Fibroblast of peridontal ligament (primary cell): ENCODE results near the gene ATP5F1A.
A peak's percentile ranks its signal among the peaks of the same experiment; 100 is the strongest.
"Not testable (repeated sequence)": the region's sequence is repeated elsewhere in the genome, so short reads cannot be mapped to it uniquely, and the experiment has no call there.

ENCODE experiments used
- DNase-seq: peaks from one replicate; pipeline ENCODE4 v3.0.0-alpha.2; 2010; ENCODE audit errors: extremely low read depth

The ATP5F1A gene

DNA sequence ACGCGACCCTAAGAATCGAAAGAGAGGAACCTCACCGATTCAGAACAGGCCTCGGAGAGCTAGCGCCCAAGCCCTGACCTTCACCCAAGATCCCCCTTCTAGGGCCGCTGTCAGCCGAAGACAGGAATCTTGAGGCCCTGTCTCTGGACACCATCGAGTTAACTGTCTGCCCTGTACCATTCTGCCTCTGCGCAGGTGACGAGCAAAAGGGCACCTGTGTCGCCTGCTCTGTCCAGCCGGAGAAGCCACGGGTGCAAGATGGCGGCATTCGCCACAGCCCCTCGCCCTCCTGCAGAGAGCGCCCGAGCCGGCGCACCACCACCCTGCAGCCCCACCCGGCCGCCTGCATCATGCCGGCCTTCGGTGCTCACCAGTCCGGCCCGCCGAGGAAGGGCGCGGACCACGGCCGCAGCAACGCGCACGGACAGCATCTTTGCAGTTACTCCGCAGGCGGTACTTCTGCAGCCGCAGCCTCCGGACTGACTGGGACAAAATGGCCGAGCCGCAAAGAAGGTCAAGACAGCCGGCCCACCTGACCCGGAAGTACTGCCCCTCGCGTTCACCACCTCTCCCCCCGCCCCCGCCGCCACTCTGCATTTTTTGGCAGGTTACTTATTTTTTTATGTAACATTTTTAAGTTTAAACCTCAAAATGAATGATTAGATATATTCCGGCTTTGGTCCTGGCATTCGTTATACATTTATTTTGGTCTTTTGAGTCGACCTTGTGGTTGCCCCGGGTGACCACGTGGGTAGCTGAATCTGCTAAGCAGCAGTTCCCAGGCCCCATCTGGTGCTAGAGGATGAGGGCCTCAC is at the start of gene ATP5F1A:
Gene ATP5F1A (minus strand): TSS at position 496 of the 815 bp plus-strand sequence. CDS start 65 bp downstream, at position 431.
- DNase-seq: peak; percentile 72

DNA sequence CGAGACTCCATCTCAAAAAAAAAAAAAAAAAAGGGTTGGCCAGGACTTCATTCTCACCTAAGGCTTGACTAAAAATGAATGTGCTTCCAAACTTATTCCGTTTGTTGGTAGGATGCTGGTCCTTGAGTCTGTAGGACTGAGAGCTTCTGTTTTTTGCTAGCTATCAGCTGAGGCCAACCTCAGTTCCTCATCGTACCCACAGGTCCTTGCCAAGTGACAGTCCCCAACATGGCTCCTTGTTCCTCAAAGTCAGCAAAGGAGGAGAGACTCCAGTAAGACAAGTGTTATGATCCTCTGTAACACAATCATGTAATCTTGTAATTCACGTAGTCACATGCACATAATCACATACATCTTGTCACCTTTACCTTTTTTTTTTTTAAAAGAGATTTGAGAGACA is 43.1 kb upstream of the ATP5F1A start:
- DNase-seq: no peak

DNA sequence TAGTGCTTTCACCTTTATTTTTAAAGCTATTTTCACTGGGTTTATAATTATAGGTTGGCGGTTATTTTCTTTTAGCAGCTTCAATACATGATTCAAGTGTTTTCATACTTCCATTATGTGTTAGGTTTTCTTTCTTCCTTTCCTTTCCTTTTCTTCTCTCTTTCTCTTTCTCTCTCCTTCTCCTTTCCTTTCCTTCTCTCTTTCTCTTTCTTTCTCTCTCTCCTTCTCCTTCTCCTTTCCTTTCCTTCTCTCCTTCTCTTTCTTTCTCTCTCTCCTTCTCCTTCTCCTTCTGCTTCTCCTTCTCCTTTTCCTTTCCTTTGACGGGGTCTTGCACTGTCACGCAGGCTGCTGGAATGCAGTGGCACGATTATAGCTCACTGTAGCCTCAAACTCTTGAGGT is 42.1 kb upstream of the ATP5F1A start:
- DNase-seq: no peak

DNA sequence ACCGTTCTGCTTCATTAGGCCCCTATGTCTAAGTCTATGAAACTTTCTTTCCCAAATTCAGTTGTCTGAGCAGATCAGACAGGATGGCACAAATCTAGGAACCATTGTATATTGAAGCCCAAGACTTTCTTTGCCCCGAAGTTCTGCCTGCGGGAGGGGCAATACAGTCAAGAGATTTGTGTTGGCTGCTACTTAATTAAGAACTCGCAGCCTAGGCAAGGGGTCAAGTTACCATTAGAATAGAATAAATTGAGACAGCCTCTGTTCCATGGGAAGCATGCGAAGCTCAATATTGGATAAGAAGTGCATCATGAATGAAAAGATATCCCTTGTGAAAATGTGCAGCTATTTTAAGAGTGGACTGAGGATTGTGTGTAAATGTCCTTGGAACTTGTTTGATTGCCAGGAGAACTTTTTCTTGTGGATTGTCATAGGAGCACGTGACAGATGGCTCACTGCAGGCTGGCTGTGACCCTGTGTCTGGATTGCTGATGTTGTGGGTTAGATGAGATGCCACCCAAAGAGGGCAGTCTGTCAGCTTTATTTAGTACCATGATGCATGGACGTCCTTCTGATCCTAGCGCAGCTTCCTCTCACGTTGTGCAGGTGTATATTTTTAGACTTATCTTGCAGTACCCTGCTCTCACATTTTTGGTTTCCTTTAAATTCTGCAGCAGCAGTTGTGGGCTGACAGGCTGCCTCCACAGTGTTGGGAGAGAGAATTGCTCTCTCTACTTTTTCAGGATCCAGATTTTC is 37.0 kb upstream of the ATP5F1A start:
- no peak for DNase-seq

DNA sequence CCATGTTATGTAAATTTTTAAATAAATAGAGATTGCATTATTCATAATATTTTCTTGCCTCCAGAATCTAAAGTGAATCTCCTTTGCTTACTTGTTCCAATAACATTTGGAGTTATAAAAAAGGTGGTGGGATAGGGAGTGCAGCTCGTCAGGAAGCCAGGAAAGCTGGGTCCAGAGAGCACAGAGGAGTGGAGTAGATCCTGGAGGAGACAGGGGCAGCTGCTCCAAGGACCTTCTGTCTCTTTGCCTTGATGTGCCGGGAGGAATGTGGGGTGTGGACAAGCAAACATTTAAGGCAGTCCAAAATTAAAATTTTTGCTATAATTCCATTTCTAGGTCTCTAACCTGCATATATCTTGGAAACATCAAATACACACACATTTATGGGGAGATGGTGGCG is 35.4 kb upstream of the ATP5F1A start:
- DNase-seq: no peak

DNA sequence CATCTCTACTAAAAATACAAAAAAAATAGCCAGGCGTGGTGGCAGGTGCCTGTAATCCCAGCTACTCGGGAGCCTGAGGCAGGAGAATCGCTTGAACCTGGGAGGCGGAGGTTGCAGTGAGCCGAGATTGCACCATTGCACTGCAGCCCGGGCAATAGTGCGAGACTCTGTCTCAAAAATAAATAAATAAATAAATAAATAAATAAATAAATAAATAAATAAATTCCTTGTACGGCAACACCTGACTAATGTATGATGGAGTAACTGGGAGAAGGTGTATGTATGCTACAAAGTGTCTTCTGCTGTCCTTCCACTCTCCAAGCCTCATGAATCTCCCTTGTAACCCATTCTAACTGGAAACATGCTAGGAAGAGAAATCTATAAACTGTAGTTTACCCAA is 32.5 kb upstream of the ATP5F1A start:
- DNase-seq: not testable (repeated sequence)

DNA sequence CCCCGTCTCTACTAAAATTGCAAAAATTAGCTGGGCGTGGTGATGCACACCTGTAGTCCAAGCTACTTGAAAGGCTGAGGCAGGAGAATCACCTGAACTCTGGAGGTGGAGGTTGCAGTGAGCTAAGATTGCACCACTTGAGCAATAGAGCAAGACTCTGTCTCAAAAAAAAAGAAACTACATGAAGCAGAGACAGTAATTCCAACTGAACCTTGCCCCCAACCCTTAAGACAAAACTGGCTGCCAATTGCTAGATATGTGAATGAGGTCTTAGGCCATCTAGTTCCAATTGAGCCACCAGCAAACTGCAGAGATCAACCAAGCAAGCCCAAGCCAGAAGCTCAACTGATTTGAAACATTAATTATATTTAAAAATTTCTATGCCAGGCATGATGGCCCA is 32.0 kb upstream of the ATP5F1A start:
- no peak for DNase-seq

DNA sequence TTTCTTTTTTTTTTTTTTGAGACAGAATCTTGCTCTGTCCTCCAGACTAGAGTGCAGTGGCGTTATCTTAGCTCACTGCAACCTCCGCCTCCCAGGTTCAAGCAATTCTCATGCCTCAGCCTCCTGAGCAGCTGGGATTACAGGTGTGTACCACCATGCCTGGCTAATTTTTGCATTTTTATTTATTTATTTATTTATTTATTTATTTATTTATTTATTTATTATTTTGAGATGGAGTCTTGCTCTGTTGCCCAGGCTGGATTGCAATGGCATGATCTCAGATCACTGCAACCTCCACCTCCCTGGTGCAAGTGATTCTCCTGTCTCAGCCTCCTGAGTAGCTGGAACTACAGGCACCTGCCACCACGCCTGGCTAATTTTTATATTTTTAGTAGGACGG is 28.5 kb upstream of the ATP5F1A start:
- not testable (repeated sequence) for DNase-seq

DNA sequence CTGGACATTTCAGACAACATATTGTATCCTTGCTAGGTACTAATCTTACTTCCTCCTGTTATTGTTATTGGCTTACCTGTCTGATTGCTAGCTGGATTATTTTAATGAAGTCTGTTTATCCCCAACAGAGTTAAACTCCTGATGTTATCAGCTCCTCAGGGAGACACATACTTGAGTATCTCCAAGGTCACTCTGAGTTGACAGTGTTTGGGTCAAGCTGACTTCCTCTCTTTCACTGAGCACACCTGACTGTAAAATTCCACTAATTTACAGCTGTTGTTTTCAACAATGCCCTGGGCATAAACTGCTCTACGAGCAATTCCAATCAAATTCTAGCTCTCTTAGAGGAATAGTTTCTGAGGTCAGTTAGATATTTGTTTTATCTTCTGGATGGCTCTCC is 15.7 kb upstream of the ATP5F1A start:
- DNase-seq: no peak

DNA sequence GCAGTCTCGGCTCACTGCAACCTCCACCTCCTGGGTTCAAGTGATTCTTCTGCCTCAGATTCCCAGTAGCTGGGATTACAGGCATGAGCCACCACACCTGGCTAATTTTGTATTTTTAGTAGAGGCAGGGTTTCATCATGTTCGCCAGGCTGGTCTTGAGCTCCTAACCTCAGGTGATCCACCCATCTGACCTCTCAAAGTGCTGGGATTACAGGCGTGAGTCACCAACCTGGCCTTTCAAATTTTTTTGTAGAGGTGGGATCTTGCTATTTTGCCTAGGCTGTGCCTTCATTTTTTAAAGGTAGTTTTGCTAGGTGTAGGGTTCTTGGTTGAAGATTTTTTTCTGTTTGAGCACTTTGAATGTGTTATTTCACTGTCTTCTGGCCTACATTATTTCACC is 12.3 kb upstream of the ATP5F1A start:
- DNase-seq: no peak

DNA sequence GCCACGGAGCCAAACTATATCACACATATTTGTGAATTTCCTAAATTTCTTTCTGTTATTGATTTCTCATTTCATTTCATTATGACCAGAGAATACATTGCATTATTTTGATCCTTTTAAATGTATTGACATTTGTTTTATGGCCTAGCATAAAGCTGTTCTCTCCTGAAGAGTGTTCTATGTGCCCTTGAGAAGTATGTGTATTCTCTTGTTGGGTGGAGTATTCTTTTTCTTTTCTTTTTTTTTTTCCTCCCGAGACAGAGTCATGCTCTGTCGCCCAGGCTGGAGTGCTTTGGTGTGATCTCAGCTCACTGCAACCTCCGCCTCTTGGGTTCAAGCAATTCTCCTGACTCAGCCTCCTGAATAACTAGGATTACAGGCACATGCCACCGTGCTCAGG is 11.3 kb upstream of the ATP5F1A start:
- no peak for DNase-seq

DNA sequence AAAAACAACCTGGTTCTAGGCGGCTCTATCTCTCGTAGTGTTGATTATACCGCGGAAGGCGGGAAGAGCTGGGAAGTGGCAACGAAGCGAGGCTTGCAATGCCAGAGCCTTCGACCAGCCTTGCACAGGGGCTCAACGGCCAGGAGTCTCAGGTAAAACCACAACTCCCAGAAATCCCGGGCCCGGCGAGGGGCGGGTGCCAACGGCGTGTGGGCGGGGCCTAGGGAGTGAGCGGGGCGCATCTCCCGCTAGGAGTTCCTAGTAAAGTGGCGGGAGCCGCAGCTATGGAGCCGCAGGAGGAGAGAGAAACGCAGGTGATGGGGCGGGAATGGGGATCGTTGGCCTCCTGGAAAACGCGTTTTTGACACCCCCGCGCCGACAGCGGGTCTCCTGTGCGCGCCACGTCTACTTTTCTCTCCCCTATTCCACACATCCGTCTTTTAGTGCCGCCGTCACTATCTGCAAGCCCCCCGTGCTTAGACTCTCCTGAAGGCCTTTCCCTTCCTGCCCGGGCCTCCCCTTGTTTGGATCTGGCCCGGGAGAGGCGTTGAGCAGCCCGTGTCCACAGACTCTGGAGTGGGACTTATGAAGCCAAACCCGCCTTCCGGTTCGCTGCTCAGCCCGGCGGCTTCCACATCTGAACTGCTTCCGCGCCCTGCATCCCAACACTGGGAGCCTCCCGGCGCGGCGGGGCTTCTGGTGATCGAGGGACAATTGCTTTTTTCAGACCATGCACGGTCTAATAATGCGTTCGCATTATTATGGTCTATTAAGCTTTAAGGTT is 6.2 kb upstream of the ATP5F1A start, which contains the start of gene HAUS1:
Gene HAUS1 (plus strand): TSS at position 258 of the 784 bp plus-strand sequence. CDS start 27 bp downstream, at position 285.
- DNase-seq: peak; percentile 65

DNA sequence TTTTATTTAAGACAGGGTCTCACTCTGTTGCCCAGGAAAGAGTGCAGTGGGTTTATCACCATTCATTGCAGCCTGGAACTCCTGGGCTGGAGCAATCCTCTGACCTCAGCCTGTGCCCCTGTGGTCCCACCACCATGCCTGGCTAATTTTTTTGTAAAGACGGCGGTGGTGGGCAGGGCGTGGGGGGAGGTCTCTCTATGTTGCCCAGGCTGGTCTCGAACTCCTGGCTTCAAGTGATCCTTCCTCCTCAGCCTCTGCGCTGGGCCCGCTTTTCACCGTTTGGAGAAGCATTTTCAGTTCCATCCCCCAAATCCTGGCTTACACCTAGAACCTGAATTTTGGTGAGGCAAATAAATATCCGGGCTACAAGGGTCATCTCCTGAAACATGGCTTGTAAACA is 1.4 kb upstream of the ATP5F1A start:
- DNase-seq: no peak

DNA sequence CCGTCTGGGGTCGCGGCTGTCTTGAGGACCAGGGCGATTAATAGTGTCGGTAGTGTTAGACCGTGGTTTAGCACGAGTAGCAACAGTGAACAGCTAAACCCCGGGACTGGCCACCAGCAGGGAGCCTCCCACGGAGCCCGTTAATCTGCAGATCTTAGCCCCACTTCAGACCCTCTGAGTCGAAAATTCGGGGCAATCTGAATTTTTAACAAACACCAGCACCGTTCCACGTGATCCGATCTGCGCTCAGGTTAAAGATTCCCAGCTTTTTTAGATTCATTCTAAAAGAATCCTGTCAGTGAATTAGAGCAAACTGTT is 479 bp upstream of the ATP5F1A start:
- no peak for DNase-seq

DNA sequence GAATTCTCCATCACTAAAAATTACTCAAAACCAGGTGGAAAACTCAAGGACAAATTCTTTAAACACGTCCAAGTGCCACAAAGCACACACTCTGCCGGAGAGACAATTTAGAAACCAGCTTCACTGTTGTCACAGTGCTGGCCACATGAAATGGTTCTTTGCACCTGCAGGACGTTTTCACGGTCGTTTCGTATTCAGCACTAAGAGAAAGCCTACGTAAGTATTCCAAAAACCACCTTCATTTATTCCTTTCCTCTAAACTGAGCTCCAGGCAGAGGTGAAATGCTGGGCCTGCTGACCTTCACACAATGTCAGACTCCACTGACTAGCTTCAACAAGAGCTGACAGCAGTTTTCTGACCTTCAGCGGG is 680 bp downstream of the ATP5F1A start:
- no peak for DNase-seq

DNA sequence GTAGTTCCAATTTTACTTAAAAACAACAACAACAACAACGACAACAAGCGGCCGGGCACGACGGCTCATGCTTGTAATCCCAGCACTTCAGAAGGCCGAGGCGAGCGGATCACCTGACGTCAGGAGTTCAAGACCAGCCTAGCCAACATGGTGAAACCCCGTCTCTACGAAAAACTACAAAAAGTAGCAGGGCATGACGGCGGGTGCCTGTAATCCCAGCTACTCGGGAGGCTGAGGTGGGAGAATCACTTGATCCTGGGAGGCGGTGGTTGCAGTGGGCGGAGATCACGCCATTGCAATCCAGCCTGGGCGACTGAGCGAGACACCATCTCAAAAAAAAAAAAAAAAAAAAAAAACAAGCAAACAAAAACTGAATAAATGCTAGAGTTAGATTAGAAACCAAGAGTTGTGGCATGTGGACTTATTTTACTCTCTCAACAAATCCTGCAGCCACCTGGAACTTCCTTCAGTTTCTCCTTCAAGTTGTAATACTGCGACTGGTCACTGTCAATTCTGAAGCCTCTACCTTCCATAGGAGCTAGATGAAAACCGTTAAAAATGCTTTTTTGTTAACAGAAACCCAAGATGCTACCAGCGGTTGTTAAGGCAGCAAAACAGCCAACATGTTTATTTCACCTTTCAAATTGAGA is 1.3 kb downstream of the ATP5F1A start:
- peak; percentile 18 for DNase-seq

DNA sequence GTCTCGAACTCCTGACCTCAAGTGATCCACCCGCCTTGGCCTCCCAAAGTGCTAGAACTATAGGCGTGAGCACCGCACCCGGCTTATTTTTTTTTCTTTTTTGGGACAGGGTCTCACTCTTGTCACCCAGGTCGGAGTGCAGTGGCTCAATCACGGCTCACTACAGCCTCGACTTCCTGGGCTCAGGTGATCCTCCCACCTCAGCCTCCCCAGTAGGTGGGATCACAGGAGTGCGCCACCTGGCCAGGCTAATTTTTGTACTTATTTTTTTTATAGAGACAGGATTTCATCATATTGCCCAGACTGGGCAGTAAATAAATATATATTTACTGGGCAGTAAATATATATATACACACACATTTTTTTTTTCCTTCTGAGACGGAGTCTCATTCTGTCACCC is 2.6 kb downstream of the ATP5F1A start:
- no peak for DNase-seq

DNA sequence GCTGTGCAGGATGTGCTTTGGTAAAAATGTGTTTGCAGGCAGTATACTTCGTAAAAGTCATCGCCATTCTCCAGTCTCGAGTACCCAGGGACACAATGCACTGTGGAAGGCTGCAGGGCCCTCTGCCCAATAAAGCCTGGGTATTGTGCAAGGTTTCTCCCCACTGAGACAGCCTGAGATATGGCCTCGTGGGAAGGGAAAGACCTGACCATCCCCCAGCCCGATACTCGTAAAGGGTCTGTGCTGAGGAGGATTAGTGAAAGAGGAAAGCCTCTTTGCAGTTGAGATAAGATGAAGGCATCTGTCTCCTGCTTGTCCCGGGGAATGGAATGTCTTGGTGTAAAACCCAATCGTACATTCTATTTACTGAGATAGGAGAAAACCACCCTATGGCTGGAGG is 9.6 kb downstream of the ATP5F1A start:
- DNase-seq: not testable (repeated sequence)

DNA sequence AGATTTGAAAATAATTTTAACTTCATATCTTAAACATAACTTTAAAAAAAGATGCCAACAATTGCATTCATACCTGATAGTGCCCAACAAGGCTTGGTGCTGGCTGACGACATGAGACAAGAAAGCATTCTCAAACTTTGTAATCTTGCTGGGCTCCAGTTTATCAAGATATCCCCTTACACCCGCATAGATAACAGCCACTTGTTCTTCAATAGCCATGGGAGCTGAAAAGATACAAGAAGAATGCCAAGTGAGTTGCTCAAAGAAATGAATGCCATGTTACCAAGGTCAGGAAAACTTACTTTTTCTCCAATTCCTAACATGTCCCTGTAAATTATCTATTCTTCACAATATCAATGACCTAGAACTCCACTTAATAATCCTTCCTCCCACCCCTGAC is 13.7 kb downstream of the ATP5F1A start:
- DNase-seq: no peak

DNA sequence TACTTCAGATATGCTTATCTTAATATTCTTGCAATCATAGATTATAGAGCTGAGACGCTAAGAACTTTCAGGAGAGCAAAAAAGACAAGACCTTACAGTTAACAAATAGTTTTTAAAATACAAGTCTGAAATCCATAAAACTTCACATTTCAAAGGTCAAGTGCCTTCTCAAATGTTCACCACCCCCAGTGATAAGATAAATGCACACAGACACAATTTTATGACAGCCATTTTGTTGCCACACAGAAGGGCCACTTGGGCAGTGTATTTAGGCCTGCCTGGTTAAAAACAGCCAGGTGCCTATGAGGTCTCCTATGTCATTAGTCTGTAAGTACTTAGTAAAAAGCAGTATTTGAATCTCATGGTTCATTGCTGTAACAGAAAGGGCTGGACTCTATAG is 17.9 kb downstream of the ATP5F1A start:
- DNase-seq: no peak

DNA sequence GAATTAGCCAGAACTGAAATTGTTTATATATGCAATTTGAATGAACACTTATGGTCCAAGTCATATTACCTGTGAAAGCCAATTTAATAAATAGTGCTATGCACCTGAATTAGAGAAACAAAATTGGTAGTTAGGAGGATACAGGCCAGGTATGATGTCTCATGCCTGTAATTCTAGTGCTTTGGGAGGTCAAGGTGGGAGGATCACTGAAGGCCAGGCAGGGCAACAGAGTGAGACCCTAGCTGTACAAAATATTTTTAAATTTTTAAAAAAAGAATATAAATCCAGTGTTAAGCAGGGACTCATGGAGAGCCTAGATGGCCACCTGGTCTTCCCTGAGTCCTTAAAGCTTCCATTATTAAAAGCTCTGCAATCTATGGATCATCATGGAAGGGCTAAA is 18.8 kb downstream of the ATP5F1A start:
- DNase-seq: no peak
